GM19397 (cell line): Measurements from ENCODE around the gene KPNA1.

Experiments used
- ATAC-seq: cut with Tn5 transposase; IDR thresholded peaks from one replicate; pipeline ENCODE4 v1.9.1; 2021; ENCODE audit warnings: mild to moderate bottlenecking, moderate library complexity; ENCODE audit not compliant: unreplicated experiment

The KPNA1 gene

DNA sequence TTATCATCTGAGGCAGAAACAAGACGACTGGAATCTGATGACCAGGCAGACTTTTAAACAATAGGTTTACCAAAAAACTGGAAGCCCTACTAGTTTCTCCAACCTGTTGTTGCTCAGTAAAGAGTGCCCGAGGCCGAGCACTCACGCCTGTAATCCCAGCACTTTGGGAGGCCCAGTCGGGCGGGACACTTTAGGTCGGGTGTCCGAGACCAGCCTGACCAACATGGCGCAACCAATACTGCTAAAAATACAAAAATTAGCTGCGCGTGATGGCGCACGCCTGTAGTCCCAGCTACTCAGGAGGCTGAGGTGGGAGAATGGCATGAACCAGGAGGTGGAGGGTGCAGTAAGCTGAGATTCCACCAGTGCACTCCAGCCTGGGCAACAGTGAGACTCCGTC lies 97.8 kb downstream of the KPNA1 start:
- ATAC-seq = no peak

- ATAC-seq = peak; percentile 80
Observed at GRCh38 chr3:122415762-122416654, 98.7 kb downstream of the KPNA1 start, which contains the start of gene WDR5B. TSS of gene WDR5B (minus strand) at chr3:122416062. CDS start at chr3:122415528, 534 bp downstream.

DNA sequence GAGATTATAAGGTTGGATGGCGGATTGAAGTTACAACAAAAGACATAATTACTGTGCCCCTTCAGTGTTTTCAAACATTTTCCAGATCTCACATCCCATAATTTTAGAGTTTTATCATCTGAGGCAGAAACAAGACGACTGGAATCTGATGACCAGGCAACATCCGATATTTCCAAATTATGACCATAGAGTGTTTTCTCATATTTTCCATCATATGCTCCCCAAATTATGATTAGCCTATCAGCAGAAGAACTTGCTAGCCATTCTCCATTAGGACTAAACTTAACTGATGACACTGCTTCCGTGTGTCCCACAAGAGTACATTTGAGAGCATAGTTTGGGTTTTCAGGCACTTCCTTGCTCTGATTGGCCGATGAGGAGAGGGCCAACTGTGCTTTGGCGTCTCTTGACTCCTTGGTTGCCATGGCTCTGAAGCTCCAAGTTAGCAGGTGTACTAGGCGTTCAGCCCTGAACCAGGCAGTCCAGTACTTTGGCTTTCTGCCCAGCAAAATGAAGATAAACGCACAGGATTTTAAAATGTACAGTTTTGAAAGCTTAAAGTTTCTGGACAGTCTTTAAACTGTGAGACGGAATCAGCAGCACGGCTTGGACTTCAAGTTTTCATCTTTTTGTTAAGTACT lies 99.5 kb downstream of the KPNA1 start:
- peak; percentile 39 for ATAC-seq

DNA sequence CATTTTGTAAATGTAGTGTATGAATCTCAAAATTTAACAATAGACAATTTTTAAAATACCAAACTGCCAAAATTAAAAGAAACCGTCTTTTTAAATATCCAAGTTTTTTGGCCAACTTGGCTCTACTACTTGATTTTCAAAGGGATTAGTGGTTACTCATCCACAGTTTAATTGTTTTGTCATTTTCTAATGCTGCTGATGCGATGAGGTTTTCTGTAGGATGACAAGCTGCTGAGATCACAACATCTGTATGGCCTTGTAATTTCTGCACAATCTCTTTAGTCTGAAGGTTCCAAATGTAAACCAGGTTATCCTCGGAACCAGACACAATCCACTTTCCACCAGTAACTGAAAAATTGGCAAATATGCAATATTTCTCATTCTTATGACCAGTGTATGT lies 100.3 kb downstream of the KPNA1 start:
- ATAC-seq = no peak

- ATAC-seq = no peak
Observed at GRCh38 chr3:122410639-122411038, 104.1 kb downstream of the KPNA1 start.

DNA sequence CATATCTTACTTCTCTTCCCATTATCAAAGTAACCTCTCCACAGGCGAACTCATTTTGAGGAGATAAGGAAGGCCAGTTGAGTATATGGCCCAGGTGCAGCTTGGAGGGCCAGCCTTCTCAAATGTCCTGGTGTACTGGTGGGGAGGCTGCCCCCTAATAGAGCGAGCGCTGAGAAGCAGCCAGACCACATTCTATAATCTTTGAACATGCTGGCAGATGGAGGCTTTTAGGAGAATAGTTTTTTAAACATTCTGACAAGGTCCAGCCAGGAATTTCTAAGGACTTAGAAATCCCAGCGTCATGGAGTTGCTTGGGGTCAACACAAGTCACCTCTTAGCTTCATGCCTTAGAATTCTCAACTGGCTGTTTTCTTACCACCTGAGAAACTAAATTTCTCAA lies 104.6 kb downstream of the KPNA1 start:
- ATAC-seq = no peak

DNA sequence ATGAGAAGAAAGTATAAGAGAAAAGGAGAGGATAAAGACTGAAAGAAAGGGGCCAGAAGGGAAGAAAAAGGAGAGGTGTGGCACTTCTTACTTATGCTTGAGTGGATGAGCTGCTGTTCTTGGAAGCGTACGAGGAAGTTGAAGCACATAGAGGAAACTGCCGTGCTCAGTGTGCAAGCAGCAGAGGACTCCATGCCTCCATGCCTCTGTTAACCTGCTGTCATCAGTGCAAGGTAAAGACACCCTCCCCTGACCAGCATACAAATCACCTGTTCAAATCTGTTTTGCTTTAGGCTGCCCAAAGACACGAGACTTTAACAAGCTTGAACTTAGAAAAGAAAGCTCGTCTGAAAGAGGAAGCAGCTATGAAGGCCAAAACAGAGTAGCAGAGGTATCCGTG lies 105.3 kb downstream of the KPNA1 start:
- ATAC-seq = no peak

GRCh38 chr3:122407946-122408345 lies 106.8 kb downstream of the KPNA1 start:
- no peak for ATAC-seq

- ATAC-seq = no peak
Observed at GRCh38 chr3:122406198-122406597, 108.5 kb downstream of the KPNA1 start.

DNA sequence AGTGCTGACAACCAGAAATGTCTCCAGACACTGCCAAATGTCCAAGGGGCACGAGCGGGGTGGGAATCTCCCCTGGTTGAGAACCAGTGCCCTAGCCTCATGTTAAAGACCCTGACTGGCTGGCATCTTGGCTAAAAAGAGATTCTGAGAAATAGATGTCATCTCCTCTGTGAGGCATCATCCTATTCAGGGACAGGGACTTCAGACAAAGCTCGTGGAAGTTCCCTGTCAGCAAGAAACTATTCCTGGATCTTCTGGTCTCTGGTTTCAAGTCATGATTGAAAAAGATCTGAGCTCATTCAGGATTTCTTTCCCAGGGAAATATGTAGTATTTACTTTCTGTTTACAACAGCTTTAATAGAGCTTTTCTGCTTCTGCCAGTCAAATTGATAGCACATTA lies 109.7 kb downstream of the KPNA1 start:
- ATAC-seq = no peak

- no peak for ATAC-seq
Observed at GRCh38 chr3:122403489-122403888, 111.2 kb downstream of the KPNA1 start.

- no peak for ATAC-seq
Observed at GRCh38 chr3:122398920-122399319, 115.8 kb downstream of the KPNA1 start.

DNA sequence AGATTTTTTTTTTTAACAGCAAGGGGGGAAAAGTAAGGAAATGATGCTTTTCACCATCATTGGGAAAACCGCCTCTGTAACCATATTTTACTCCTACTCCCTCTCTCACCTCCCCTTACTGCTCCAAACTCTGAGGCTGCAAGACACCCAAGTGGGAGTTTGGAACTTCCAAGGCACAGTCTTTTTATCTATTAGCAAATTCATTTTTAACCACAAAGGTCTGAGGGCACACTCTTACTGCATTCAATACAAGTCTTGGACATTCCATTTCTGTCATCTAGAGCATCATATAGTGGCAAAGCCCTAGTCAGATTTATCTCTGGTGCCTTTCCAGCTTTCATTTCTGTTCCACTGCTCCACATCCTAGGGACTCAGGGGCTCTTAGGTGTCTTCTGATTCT lies 117.5 kb downstream of the KPNA1 start:
- ATAC-seq = no peak

DNA sequence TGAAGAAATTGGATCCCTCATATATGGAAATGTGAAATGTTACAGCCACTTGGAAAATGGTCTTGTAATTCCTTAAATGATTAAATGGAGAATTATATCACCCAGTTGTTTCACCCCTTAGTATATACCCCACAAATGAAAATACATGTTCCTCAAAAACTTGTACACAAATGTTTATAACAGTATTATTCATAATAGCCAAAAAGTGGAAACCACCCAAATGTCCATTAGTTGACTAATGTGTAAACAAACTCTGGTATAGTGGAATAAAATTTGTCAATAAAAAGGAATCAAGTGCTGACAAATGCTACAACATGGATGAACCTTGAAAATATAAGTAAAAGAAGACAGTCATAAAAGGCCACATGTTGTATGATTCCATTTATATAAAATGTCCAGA lies 118.2 kb downstream of the KPNA1 start:
- ATAC-seq = no peak

DNA sequence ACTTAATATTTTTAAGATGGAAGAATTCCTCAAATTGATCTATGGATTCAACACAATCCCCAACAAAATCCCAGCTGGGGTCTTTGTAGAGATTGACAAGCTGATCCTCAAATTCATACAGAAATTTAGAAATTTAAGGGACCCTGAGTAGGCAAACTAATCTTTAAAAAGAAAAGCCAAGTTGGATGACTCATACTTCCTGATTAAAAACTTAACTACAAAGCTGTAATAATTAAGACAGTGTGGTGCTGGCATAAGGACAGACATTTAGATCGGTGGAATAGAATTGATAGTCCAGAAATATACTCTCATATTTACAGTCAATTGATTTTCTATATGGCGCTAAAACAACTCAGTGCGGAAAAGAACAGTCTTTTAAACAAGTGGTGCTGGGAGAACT lies 119.2 kb downstream of the KPNA1 start:
- ATAC-seq = no peak

DNA sequence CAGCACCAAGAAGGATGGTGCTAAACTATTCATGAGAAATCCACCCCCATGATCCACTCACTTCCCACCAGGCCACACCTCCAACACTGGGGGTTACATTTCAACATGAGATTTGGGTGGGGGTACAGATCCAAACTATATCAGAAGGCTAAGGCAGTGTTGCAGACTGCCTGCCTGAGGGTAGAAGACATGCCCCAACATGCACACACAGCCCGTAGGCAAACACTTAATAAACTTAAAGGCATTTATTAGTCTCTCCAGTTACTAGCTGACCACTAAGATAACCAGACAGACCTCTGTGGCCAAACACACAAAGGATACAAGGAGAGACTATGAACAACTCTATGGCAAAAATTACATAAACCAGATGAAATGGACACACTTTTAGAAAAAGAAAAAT lies 120.6 kb downstream of the KPNA1 start:
- no peak for ATAC-seq

- no peak for ATAC-seq
Observed at GRCh38 chr3:122392868-122393844, 121.6 kb downstream of the KPNA1 start.

GRCh38 chr3:122391681-122392446 lies 122.9 kb downstream of the KPNA1 start:
- ATAC-seq = no peak

DNA sequence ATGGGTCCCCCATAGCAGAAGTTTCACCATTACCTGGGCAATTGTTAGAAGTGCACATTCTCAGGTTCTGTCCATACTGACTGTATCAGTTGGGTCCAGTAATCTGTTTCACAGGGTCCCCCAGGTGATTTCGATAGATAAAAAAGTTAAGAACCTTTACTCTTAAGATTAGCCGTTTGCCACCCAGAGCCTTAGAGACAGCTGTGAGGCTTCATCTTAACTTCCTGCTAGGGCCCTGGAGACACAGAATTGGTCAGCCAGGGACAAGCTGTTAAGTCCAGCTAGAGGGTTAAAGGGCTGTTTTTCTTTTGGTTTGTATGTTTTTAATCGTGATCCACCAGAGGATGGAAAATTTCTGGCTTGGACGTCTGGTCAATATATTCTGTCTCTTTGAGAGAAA lies 124.1 kb downstream of the KPNA1 start:
- no peak for ATAC-seq

- ATAC-seq = no peak
Observed at GRCh38 chr3:122389892-122390291, 124.8 kb downstream of the KPNA1 start.
